Kidney epithelial cell (primary cell): Measurements from ENCODE around the gene CD300LB. TPM values are rescaled to one million over a fixed set of nuclear protein-coding genes. Genes with fewer than 3 reads are reported as not detected.

Experiments used
- DNase-seq: peaks from one replicate; pipeline ENCODE4 v3.0.0-alpha.2; 2010; ENCODE audit warnings: low read depth
- H3K27me3 ChIP-seq: 2 replicates; pipeline ENCODE4 v1.6.0; 2011; ENCODE audit warnings: low read length; ENCODE audit not compliant: control insufficient read depth, insufficient read depth
- H3K36me3 ChIP-seq: 2 replicates; pipeline ENCODE4 v1.5.1; 2011; ENCODE audit warnings: low read length; ENCODE audit not compliant: control insufficient read depth, insufficient read depth
- H3K4me3 ChIP-seq: 2 replicates; pipeline ENCODE4 v1.5.1; 2011; ENCODE audit warnings: low read depth, mild to moderate bottlenecking, control low read depth, low read length
- total RNA-seq: library from RNA; depleted of rRNA; stranded (reverse); fragments of >200 nt; gene quantifications from 2 replicates; pipeline ENCODE4 v1.2.3, GENCODE V29; 2015
- TF ChIP-seq, protein P1 (sequence below): IDR thresholded peaks from 2 replicates; pipeline ENCODE4 v1.5.1; 2011; ENCODE audit warnings: mild to moderate bottlenecking, moderate library complexity, low read length, control low read depth, inconsistent platforms; ENCODE audit not compliant: insufficient read depth, poor library complexity, severe bottlenecking

Gene CD300LB
- total RNA-seq, 1 donor from 2014 or later, result not detected

DNA sequence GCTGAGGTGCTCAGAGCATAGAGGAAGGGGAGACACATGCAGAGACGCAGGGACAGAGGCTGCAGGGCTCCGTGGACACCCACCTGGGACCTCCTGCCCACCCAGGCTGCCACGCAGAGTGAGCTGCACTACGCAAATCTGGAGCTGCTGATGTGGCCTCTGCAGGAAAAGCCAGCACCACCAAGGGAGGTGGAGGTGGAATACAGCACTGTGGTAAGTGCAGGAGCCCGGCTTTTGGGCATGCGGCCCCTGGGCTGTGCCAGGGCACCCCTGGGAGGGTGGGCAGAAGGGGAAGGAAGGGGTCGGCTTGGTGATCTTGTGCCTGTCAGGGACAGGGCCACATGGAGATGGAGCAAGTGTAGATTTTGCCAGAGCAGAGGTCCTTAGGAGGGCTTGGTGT is 49.7 kb downstream of the CD300LB start:
- TF ChIP-seq, protein P1, sequence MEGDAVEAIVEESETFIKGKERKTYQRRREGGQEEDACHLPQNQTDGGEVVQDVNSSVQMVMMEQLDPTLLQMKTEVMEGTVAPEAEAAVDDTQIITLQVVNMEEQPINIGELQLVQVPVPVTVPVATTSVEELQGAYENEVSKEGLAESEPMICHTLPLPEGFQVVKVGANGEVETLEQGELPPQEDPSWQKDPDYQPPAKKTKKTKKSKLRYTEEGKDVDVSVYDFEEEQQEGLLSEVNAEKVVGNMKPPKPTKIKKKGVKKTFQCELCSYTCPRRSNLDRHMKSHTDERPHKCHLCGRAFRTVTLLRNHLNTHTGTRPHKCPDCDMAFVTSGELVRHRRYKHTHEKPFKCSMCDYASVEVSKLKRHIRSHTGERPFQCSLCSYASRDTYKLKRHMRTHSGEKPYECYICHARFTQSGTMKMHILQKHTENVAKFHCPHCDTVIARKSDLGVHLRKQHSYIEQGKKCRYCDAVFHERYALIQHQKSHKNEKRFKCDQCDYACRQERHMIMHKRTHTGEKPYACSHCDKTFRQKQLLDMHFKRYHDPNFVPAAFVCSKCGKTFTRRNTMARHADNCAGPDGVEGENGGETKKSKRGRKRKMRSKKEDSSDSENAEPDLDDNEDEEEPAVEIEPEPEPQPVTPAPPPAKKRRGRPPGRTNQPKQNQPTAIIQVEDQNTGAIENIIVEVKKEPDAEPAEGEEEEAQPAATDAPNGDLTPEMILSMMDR, result no peak
- no peak for DNase-seq
- Histone ChIP-seq H3K4me3 (no peak overlapping the region), H3K27me3 (peaks cover 3% of the 10 kb centered on the region), H3K36me3 (no peaks in the 10 kb centered on the region)

DNA sequence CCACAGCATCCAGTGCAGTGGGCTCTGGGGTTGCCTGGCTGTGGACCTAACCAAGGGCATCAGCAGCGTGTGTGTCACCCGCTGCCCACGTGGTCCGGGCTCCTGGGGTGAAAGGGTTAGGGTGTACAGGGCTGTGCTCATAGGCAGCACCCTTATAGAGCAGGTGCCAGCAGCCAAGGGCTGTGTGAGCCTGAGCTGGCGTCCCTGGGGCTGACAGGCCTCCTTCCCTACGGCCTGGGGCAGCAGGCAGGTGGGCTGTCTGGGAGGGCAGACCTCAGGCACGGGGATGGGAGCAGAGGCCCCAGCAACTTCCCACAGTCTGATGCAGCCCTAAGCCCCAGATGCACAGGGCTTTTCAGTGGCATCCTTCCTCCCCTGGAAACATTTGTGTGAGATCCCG is 51.0 kb downstream of the CD300LB start:
- H3K27me3 ChIP-seq, result peaks cover 3% of the 10 kb centered on the region
- no peak for DNase-seq
- TF ChIP-seq, protein P1, result no peak
- no peak overlapping the region for H3K4me3 ChIP-seq
- no peaks in the 10 kb centered on the region for H3K36me3 ChIP-seq

DNA sequence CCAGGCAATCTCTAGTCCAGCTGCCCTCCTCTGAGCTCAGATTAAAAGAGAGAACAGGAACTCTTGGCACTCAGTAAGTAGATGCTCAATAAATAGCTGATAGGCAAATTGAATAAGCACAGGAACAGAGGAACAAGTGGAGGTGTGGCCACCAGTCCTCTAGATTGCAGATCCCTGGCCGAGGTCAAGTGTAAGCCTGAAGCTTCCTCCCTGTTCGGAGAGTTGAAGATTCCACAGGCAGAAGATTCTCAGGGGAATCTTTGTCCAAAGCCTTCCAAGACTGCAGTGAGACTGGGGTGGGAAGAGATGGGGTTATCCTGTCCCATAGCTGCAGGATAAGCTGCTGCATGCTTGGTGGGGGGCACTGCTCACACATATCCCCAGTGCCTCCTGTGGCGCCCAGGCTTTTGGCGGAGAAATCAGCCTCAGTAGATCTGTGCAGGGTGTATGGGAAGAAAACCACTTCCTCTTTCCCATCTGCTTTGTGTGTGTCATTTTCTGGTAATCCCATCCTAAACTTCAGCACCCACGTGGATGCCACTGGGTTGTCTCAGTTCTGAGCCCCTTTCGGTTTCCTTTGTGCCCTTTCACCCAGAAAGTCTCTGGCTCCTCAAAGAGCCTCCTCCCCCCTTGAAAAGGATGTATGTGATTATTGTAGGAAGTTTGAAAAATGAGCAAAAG is 52.7 kb downstream of the CD300LB start:
- Histone ChIP-seq H3K27me3 (peaks cover 2% of the 10 kb centered on the region), H3K36me3 (no peaks in the 10 kb centered on the region), H3K4me3 (no peak overlapping the region)
- TF ChIP-seq, protein P1, result no peak
- DNase-seq, result no peak

DNA sequence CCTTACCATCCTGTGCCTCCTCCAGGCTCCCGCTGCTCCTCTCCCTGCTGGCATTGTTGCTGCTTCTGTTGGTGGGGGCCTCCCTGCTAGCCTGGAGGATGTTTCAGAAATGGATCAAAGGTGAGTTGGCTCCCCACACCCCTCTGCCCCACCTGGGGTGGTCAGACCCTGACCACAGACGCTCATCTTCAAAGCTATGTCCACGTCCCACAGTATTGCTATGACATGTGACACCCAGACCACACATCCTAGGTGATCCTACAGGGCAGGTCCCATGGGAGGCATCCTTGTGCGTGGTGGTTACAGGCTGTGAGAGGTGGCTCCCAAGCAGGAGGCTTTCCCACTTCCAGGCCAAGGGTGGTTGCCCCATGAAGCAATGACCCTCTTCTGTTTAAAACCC is 53.9 kb downstream of the CD300LB start:
- no peaks in the 10 kb centered on the region for H3K36me3 ChIP-seq
- H3K27me3 ChIP-seq, result peaks cover 2% of the 10 kb centered on the region
- no peak for DNase-seq
- TF ChIP-seq, protein P1, result no peak
- H3K4me3 ChIP-seq, result no peak overlapping the region

DNA sequence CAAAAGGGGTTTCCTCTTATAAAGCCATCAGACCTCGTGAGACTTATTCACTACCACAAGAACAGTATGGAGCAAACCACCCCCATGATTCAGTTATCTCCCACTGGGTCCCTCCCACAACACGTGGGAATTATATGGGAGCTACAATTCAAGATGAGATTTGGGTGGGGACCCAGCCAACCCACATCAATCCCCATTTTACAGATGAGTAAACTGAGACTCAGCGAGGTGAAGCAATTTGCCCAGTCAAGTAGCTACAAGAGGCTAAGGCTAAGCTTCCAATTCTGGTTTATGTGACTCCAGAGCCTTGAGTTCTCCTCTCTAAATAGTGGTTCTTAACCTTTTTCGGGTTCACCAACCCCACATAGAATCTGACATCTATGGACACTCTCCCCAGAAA is 56.1 kb downstream of the CD300LB start:
- no peak for DNase-seq
- TF ChIP-seq, protein P1, result no peak

More for the DNA sequence above, 56.1 kb downstream of the CD300LB start:
- Histone ChIP-seq H3K36me3 (no peaks in the 10 kb centered on the region), H3K4me3 (no peak overlapping the region), H3K27me3 (peaks cover 2% of the 10 kb centered on the region)
